ENCODE results near the gene PKIB. TPM values are rescaled to one million over a fixed set of nuclear protein-coding genes. Genes with fewer than 3 reads are reported as not detected.

The PKIB gene
- total and polyA plus RNA-seq, 2 of the 4 experiments (the other 2 are of a cell fraction) = 6.3 to 13.1 TPM

DNA sequence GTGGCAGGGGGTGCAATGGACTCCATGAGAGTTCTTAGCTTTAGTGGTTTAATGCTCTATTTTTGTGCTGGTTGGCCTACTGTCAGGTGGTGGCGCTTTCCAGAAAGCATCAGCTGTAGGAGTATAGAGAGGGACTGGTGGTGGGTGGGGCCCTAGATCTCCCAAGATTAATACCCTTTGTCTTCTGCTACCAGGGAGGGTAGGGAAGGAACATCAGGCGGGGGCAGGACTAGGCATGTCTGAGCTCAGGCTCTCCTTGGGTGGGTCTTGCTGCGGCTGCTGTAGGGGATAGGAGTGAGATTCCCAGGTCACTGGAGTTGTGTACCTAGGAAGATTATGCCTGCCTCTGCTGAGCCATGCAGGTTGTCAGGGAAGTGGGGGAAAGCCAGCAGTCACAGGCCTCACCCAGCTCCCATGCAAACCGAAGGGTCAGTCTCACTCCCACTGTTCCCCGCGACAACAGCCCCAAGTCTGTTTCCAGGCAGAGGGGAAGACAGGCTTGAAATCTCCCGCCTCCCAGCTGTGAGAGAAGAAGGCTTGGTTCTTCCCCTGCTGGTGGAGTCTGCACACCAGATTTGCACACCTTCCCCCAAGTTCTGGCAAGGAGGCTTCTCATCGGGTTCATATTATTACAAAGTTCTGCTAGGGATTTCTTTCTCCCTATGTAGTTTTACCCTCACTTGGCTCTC lies 46.7 kb upstream of the PKIB start (continued):
- TF ChIP-seq BHLHE40 (IDR thresholded peaks at IDR 0.05; ENCODE audit: low read depth, low read length) = no peak
- no peak for TF ChIP-seq POLR2A (IDR thresholded peaks at IDR 0.05; ENCODE audit: low read depth, low read length)
- no peak for TF ChIP-seq MAZ (IDR thresholded peaks at IDR 0.05; ENCODE audit: borderline replicate concordance, low read depth, low read length)
- no peak for TF ChIP-seq RAD21 (IDR thresholded peaks at IDR 0.05; ENCODE audit: low read length)
- TF ChIP-seq FOS (IDR thresholded peaks at IDR 0.05; ENCODE audit: low read depth, low read length) = no peak
- no peak for TF ChIP-seq MAFK (IDR thresholded peaks at IDR 0.05; ENCODE audit: low read depth, low read length)
- TF ChIP-seq CHD1 (IDR thresholded peaks at IDR 0.05; ENCODE audit: low read depth, low read length) = no peak
- TF ChIP-seq RFX5 (IDR thresholded peaks at IDR 0.05; ENCODE audit: low read depth, low read length) = no peak

- no peaks in the 10 kb centered on the region for H3K27me3 ChIP-seq (ENCODE audit: control insufficient read depth, insufficient read depth, low read length)
- H3K27ac ChIP-seq (ENCODE audit: insufficient read depth, low read length) = no peak overlapping the region
- no peak overlapping the region for H3K23ac ChIP-seq (ENCODE audit: low read depth, low read length)
- no peaks in the 10 kb centered on the region for H3K36me3 ChIP-seq (ENCODE audit: control insufficient read depth, insufficient read depth, low read length)
- H3K79me1 ChIP-seq (ENCODE audit: low read depth in 1 of 2, low read length in 2 of 2) = no peaks in the 10 kb centered on the region
- no peaks in the 10 kb centered on the region for H3K9me3 ChIP-seq (ENCODE audit: control insufficient read depth, insufficient read depth, low read length)
- no peak overlapping the region for H3K56ac ChIP-seq (ENCODE audit: extremely low read depth, insufficient read depth, low read length)
- H3K9me1 ChIP-seq (ENCODE audit: insufficient read depth, low read length) = no peaks in the 10 kb centered on the region
- H3K9ac ChIP-seq (ENCODE audit: low read depth, low read length) = no peak overlapping the region
- no peak for TF ChIP-seq CHD1 (IDR thresholded peaks at IDR 0.05; ENCODE audit: low read depth, low read length)
- no peak for TF ChIP-seq FOS (IDR thresholded peaks at IDR 0.05; ENCODE audit: low read depth, low read length)
- no peak for TF ChIP-seq MXI1 (IDR thresholded peaks at IDR 0.05; ENCODE audit: borderline replicate concordance, low read depth, low read length)
- TF ChIP-seq CTCF (conservative IDR thresholded peaks at IDR 0.05; ENCODE audit: low read depth, low read length) = no peak
- no peak for TF ChIP-seq BHLHE40 (IDR thresholded peaks at IDR 0.05; ENCODE audit: low read depth, low read length)
- TF ChIP-seq SMC3 (IDR thresholded peaks at IDR 0.05; ENCODE audit: low read depth, low read length) = no peak
- no peak for TF ChIP-seq NFE2L2 (IDR thresholded peaks at IDR 0.05; ENCODE audit: low read depth, low read length)
- TF ChIP-seq RFX5 (IDR thresholded peaks at IDR 0.05; ENCODE audit: low read depth, low read length) = no peak
- H3K18ac ChIP-seq (ENCODE audit: low read depth, low read length) = no peak overlapping the region
- 27% methylated on average over 2 of the region's 3 CpGs; no CpG with 5 or more reads in 1 of the 2 experiments for WGBS, 2 experiments (ENCODE audit: extremely low coverage in 2 of 2, insufficient read length in 1 of 2)
- ATAC-seq (ENCODE audit: low read depth) (no peak), DNase-seq (no peak)
- dilution Hi-C loops (cut with HindIII; ENCODE audit: low sequenced_read_pairs, unreplicated experiment) = no loop called here
- no peak overlapping the region for H2BK20ac ChIP-seq (ENCODE audit: low read depth, low read length)
- H2BK120ac ChIP-seq (ENCODE audit: low read depth, low read length) = no peak overlapping the region
- in situ Hi-C loops (cut with MboI; ENCODE audit: low sequenced_read_pairs) = no loop called here
- H4K20me1 ChIP-seq (ENCODE audit: insufficient read depth, low read length) = no peaks in the 10 kb centered on the region
- no peak overlapping the region for H2AK9ac ChIP-seq (replicated peaks; ENCODE audit: low read depth, low read length, poor library complexity)
- H2BK15ac ChIP-seq (ENCODE audit: low read depth, low read length) = no peak overlapping the region
- no peak overlapping the region for H2AFZ ChIP-seq (replicated peaks; ENCODE audit: low read length, poor library complexity)
- no peak overlapping the region for H4K5ac ChIP-seq (ENCODE audit: low read depth, low read length)
- H3K4me2 ChIP-seq (ENCODE audit: low read depth, low read length) = no peak overlapping the region
- no peak overlapping the region for H4K8ac ChIP-seq (ENCODE audit: low read depth in 2 of 2, low read length in 2 of 2)
- no peak overlapping the region for H3K14ac ChIP-seq (replicated peaks; ENCODE audit: low read depth, low read length)
- POLR2A ChIA-PET (ENCODE audit: unreplicated experiment) = no interaction called here
- H3K4ac ChIP-seq (ENCODE audit: low read depth, low read length) = no peak overlapping the region
- CTCF ChIA-PET = interaction anchor here (1.0 kb wide), 1 partner anchor 73 kb away, joined by 3 read pairs; no protein-coding TSS in a partner anchor
- no peak overlapping the region for H3K4me3 ChIP-seq (ENCODE audit: insufficient read depth, low read depth, low read length)
- H2BK5ac ChIP-seq (ENCODE audit: low read depth, low read length, poor library complexity, severe bottlenecking) = no peak overlapping the region
- BruUV-seq (replicated peaks) = no TSS peak
- no peak overlapping the region for H4K91ac ChIP-seq (ENCODE audit: insufficient read depth, low read depth, low read length)
- no peak overlapping the region for H2AK5ac ChIP-seq (ENCODE audit: low read depth, low read length)
- no peaks in the 10 kb centered on the region for H3K4me1 ChIP-seq (ENCODE audit: control insufficient read depth, insufficient read depth, low read length)
- intact Hi-C loops (cut with micrococcal nuclease) = no loop called here
Measured at GRCh38 chr6:122564230-122564629, 46.0 kb upstream of the PKIB start.

Measured in IMR-90 (cell line).